Islet precursor cell (in vitro differentiated cells): ENCODE measurements around the gene STARD3.

Experiments
- DNase-seq: peaks from one replicate; pipeline ENCODE4 v3.0.0-alpha.2; 2018

STARD3 gene

GRCh38 chr17:39639043-39639442 lies 2.1 kb downstream of the STARD3 start:
- no peak for DNase-seq

- no peak for DNase-seq
Observed at GRCh38 chr17:39639566-39640458, 2.9 kb downstream of the STARD3 start.

- DNase-seq = no peak
Observed at GRCh38 chr17:39640591-39641031, 3.7 kb downstream of the STARD3 start.

- no peak for DNase-seq
Observed at GRCh38 chr17:39641097-39641496, 4.2 kb downstream of the STARD3 start.

GRCh38 chr17:39641883-39642282 lies 4.9 kb downstream of the STARD3 start:
- DNase-seq = no peak

GRCh38 chr17:39642291-39643074 lies 5.5 kb downstream of the STARD3 start:
- no peak for DNase-seq

- DNase-seq = peak; percentile 79
Observed at GRCh38 chr17:39643271-39643670, 6.3 kb downstream of the STARD3 start.

- DNase-seq = no peak
Observed at GRCh38 chr17:39647256-39647655, 10.3 kb downstream of the STARD3 start.

GRCh38 chr17:39648616-39649366 lies 11.8 kb downstream of the STARD3 start:
- no peak for DNase-seq

- no peak for DNase-seq
Observed at GRCh38 chr17:39650121-39650579, 13.2 kb downstream of the STARD3 start.

- no peak for DNase-seq
Observed at GRCh38 chr17:39651923-39652586, 15.1 kb downstream of the STARD3 start.

- DNase-seq = no peak
Observed at GRCh38 chr17:39652587-39653315, 15.8 kb downstream of the STARD3 start.

GRCh38 chr17:39653316-39653661 lies 16.3 kb downstream of the STARD3 start:
- DNase-seq = no peak

GRCh38 chr17:39653662-39654331 lies 16.9 kb downstream of the STARD3 start:
- DNase-seq = peak; percentile 84

GRCh38 chr17:39655105-39655504 lies 18.2 kb downstream of the STARD3 start:
- no peak for DNase-seq

GRCh38 chr17:39658346-39658745 lies 21.4 kb downstream of the STARD3 start:
- no peak for DNase-seq

- no peak for DNase-seq
Observed at GRCh38 chr17:39658760-39659159, 21.8 kb downstream of the STARD3 start.

- DNase-seq = no peak
Observed at GRCh38 chr17:39659279-39660010, 22.5 kb downstream of the STARD3 start.

- DNase-seq = no peak
Observed at GRCh38 chr17:39660011-39660360, 23.0 kb downstream of the STARD3 start.
